Upper lobe of left lung (tissue), 4 donors: ENCODE results near the gene NAGK.

Experiments
- EP300 ChIP-seq, 4 donors: sonication (generic); formaldehyde crosslinking; IDR thresholded peaks; one replicate each; pipeline ENCODE4 v1.5.1; 2017; ENCODE audit warnings: antibody characterized with exemption in 4 of 4, control low read depth in 2 of 4
- POLR2A ChIP-seq, 4 donors: fragments of 450-650 bp; IDR thresholded peaks; one replicate each; pipeline ENCODE4 v1.5.1; 2016 to 2017; ENCODE audit warnings: antibody characterized with exemption in 4 of 4, mild to moderate bottlenecking in 2 of 4
- TF ChIP-seq, protein P1 (sequence below), 6 experiments: fragments of 450-650 bp in 4 of 6; fragments of 200-600 bp in 2 of 6; sonication (generic) in 2 of 6; IDR thresholded peaks; one replicate each; pipeline ENCODE4 v1.5.1; 2016 to 2019; ENCODE audit warnings: antibody characterized with exemption in 6 of 6

DNA sequence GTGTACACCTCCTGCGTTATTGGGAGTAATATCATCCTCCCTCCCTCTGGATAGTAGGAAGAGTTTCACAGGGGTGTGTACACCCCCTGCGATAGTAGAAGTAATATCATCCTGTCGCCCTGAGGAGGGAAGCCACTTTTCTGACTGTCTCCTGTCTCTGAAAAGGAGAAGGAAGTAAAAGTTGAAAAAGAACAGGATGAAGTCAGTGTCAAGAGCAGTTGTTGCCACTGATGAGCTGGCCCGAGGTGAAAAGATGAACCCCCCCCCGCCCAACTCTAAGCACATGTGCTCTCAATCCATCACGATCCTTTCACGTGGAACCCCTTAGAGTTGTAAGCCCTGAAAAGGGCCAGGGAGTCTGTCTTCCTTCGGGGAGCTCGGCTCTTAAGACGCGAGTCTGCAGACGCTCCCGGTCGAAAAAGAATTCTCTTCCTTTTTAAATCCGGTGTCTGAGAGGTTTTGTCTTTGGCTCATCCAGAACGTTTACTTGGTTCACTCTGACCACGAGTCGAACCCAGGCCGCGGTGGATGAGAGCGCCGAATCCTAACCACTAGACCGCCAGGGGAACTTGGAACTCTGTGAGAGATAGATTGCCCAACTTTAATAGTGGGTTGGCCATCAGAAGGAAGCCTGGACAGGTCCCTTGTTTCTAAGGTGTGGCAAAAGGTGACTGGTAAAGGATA, 22.4 kb upstream of the NAGK start:
- TF ChIP-seq, protein P1, sequence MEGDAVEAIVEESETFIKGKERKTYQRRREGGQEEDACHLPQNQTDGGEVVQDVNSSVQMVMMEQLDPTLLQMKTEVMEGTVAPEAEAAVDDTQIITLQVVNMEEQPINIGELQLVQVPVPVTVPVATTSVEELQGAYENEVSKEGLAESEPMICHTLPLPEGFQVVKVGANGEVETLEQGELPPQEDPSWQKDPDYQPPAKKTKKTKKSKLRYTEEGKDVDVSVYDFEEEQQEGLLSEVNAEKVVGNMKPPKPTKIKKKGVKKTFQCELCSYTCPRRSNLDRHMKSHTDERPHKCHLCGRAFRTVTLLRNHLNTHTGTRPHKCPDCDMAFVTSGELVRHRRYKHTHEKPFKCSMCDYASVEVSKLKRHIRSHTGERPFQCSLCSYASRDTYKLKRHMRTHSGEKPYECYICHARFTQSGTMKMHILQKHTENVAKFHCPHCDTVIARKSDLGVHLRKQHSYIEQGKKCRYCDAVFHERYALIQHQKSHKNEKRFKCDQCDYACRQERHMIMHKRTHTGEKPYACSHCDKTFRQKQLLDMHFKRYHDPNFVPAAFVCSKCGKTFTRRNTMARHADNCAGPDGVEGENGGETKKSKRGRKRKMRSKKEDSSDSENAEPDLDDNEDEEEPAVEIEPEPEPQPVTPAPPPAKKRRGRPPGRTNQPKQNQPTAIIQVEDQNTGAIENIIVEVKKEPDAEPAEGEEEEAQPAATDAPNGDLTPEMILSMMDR (IDR thresholded peaks at IDR 0.05) = no peak
- TF ChIP-seq POLR2A (IDR thresholded peaks at IDR 0.05) (no peak), EP300 (IDR thresholded peaks at IDR 0.05) (no peak)
